A549 (cell line): ENCODE data around the gene CIT.

Experiments used
- POLR2A ChIP-seq: IDR thresholded peaks from 2 replicates; pipeline ENCODE4 v1.6.1; 2012; ENCODE audit warnings: mild to moderate bottlenecking, low read length
- TF ChIP-seq, protein P1 (sequence below): fragments of >200 bp; sonication (Bioruptor Twin); formaldehyde crosslinking; IDR thresholded peaks from 3 replicates; pipeline ENCODE4 v1.5.1; 2016

DNA sequence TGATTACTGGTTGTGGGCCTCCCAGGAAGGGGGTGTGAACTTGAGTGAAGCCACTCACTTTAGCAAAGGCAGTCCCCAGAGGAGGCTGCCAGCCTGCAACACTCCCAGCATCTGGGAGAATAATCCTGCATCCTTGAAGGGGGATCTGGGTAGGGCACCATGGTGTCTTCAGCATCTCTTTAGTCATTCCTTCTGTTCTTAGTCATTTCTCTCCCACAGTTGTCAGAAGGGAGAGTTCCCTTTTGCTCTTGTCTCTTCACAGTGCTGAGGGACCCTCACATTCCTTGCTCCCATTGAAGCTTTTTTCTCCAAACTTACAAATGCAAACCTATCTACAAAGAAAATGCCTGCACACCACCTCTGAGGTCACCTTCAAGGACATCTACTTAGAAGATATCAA is 48.1 kb upstream of the CIT start:
- TF ChIP-seq POLR2A, result no peak
- TF ChIP-seq, protein P1, sequence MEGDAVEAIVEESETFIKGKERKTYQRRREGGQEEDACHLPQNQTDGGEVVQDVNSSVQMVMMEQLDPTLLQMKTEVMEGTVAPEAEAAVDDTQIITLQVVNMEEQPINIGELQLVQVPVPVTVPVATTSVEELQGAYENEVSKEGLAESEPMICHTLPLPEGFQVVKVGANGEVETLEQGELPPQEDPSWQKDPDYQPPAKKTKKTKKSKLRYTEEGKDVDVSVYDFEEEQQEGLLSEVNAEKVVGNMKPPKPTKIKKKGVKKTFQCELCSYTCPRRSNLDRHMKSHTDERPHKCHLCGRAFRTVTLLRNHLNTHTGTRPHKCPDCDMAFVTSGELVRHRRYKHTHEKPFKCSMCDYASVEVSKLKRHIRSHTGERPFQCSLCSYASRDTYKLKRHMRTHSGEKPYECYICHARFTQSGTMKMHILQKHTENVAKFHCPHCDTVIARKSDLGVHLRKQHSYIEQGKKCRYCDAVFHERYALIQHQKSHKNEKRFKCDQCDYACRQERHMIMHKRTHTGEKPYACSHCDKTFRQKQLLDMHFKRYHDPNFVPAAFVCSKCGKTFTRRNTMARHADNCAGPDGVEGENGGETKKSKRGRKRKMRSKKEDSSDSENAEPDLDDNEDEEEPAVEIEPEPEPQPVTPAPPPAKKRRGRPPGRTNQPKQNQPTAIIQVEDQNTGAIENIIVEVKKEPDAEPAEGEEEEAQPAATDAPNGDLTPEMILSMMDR, result no peak
